ENCODE measurements around the gene SORCS2. TPM values are rescaled to one million over a fixed set of nuclear protein-coding genes. Genes with fewer than 3 reads are reported as not detected.
"Not testable (repeated sequence)": the region's sequence is repeated elsewhere in the genome, so short reads cannot be mapped to it uniquely, and the experiment has no call there.

Gene SORCS2
- polyA plus RNA-seq, 4 donors = 6.7 to 9.8 (median 8.7) TPM

GRCh38 chr4:7159923-7160322, 32.4 kb upstream of the SORCS2 start:
- no peak for DNase-seq (ENCODE audit: low read depth in 4 of 4, low spot score in 3 of 4)

GRCh38 chr4:7160439-7160838, 31.9 kb upstream of the SORCS2 start:
- DNase-seq (ENCODE audit: low read depth in 4 of 4, low spot score in 3 of 4) = no peak

GRCh38 chr4:7160951-7161440, 31.3 kb upstream of the SORCS2 start:
- DNase-seq (ENCODE audit: low read depth in 4 of 4, low spot score in 3 of 4) = no peak

- DNase-seq (ENCODE audit: low read depth in 4 of 4, low spot score in 3 of 4) = no peak
Observed at GRCh38 chr4:7161721-7162214, 30.6 kb upstream of the SORCS2 start.

GRCh38 chr4:7165056-7165873, 27.1 kb upstream of the SORCS2 start:
- not testable (repeated sequence) for DNase-seq (ENCODE audit: low read depth in 4 of 4, low spot score in 3 of 4)

- no peak for DNase-seq (ENCODE audit: low read depth in 4 of 4, low spot score in 3 of 4)
Observed at GRCh38 chr4:7165874-7166201, 26.5 kb upstream of the SORCS2 start.

GRCh38 chr4:7166237-7166636, 26.1 kb upstream of the SORCS2 start:
- no peak for DNase-seq (ENCODE audit: low read depth in 4 of 4, low spot score in 3 of 4)

GRCh38 chr4:7166981-7167700, 25.2 kb upstream of the SORCS2 start:
- no peak for DNase-seq (ENCODE audit: low read depth in 4 of 4, low spot score in 3 of 4)

GRCh38 chr4:7167706-7168105, 24.6 kb upstream of the SORCS2 start:
- no peak for DNase-seq (ENCODE audit: low read depth in 4 of 4, low spot score in 3 of 4)

GRCh38 chr4:7168106-7168505, 24.2 kb upstream of the SORCS2 start:
- no peak for DNase-seq (ENCODE audit: low read depth in 4 of 4, low spot score in 3 of 4)

GRCh38 chr4:7169134-7169533, 23.2 kb upstream of the SORCS2 start:
- no peak for DNase-seq (ENCODE audit: low read depth in 4 of 4, low spot score in 3 of 4)

- no peak for DNase-seq (ENCODE audit: low read depth in 4 of 4, low spot score in 3 of 4)
Observed at GRCh38 chr4:7170012-7170411, 22.3 kb upstream of the SORCS2 start.

GRCh38 chr4:7171191-7171900, 21.0 kb upstream of the SORCS2 start:
- no peak for DNase-seq (ENCODE audit: low read depth in 4 of 4, low spot score in 3 of 4)

GRCh38 chr4:7172508-7172907, 19.8 kb upstream of the SORCS2 start:
- DNase-seq (ENCODE audit: low read depth in 4 of 4, low spot score in 3 of 4) = no peak

GRCh38 chr4:7172946-7173345, 19.4 kb upstream of the SORCS2 start:
- no peak for DNase-seq (ENCODE audit: low read depth in 4 of 4, low spot score in 3 of 4)

GRCh38 chr4:7173841-7174449, 18.4 kb upstream of the SORCS2 start:
- no peak for DNase-seq (ENCODE audit: low read depth in 4 of 4, low spot score in 3 of 4)

GRCh38 chr4:7179158-7179557, 13.2 kb upstream of the SORCS2 start:
- DNase-seq (ENCODE audit: low read depth in 4 of 4, low spot score in 3 of 4) = no peak

GRCh38 chr4:7180938-7181337, 11.4 kb upstream of the SORCS2 start:
- no peak for DNase-seq (ENCODE audit: low read depth in 4 of 4, low spot score in 3 of 4)

- DNase-seq (ENCODE audit: low read depth in 4 of 4, low spot score in 3 of 4) = no peak
Observed at GRCh38 chr4:7182616-7183015, 9.7 kb upstream of the SORCS2 start.

- DNase-seq (ENCODE audit: low read depth in 4 of 4, low spot score in 3 of 4) = no peak
Observed at GRCh38 chr4:7183161-7183560, 9.2 kb upstream of the SORCS2 start.
